ENCODE measurements around the gene POU6F2.

- TF ChIP-seq CTCF (IDR thresholded peaks at IDR 0.05 in 2 of 3, conservative IDR thresholded peaks at IDR 0.05 in 1 of 3; ENCODE audit: borderline replicate concordance in 1 of 3, insufficient read depth in 1 of 3, low read depth in 2 of 3, low read length in 2 of 3) (no peak), POLR2AphosphoS5 (IDR thresholded peaks at IDR 0.05; ENCODE audit: low read depth, low read length) (no peak), SP1 (IDR thresholded peaks at IDR 0.05; ENCODE audit: low read depth) (no peak), YY1 (IDR thresholded peaks at IDR 0.05; ENCODE audit: extremely low read depth, insufficient replicate concordance, low read depth, low read length) (no peak), POLR2A (IDR thresholded peaks at IDR 0.05; ENCODE audit: borderline replicate concordance, extremely low read depth, insufficient read depth, insufficient read length) (no peak), ZBTB33 (IDR thresholded peaks at IDR 0.05; ENCODE audit: extremely low read depth, insufficient replicate concordance, low read length) (no peak), JUND (IDR thresholded peaks at IDR 0.05) (no peak), RAD21 (IDR thresholded peaks at IDR 0.05; ENCODE audit: low read depth) (no peak)
Observed at GRCh38 chr7:39434012-39434411, 456.3 kb downstream of the POU6F2 start.
